Middle frontal gyrus (tissue), 1 donor: ENCODE results near the gene ATG14.
A peak's percentile ranks its signal among the peaks of the same experiment; 100 is the strongest.
"Not testable (repeated sequence)": the region's sequence is repeated elsewhere in the genome, so short reads cannot be mapped to it uniquely, and the experiment has no call there.

Source experiments
- DNase-seq: peaks from one replicate; pipeline ENCODE4 v3.0.0-alpha.2; 2015; ENCODE audit warnings: low spot score; ENCODE audit errors: extremely low spot score

ATG14 gene

DNA sequence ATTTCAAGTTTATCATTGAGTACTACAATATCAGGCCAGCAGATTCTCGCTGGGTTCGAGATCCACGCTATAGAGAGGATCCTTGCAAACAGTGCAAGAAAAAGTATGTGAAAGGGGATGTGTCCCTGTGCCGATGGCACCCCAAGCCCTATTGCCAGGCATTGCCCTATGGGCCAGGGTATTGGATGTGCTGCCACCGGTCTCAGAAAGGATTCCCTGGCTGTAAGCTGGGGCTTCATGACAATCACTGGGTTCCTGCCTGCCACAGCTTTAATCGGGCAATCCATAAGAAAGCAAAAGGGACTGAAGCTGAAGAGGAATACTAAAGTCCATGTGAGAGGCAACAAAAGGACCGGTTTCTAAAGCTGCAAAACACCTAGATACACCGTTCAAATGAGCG, 59.4 kb downstream of the ATG14 start:
- DNase-seq: no peak

DNA sequence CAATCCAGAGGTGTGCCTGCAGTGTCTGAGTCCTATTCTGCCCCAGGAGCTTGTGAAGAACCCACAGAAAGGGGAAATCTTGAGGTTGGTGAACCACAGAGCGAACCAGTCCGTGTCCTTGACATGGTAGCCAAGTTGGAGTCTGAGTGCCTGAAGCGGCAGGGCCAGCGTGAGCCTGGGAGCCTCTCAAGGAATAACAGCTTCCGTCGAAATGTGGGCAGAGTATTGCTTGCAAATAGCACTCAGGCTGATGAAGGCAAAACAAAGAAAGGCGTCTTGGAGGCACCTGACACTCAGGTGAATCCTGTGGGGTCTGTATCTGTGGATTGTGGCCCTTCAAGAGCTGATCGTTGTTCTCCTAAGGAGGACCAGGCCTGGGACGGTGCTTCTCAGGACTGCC, 60.5 kb downstream of the ATG14 start:
- no peak for DNase-seq

DNA sequence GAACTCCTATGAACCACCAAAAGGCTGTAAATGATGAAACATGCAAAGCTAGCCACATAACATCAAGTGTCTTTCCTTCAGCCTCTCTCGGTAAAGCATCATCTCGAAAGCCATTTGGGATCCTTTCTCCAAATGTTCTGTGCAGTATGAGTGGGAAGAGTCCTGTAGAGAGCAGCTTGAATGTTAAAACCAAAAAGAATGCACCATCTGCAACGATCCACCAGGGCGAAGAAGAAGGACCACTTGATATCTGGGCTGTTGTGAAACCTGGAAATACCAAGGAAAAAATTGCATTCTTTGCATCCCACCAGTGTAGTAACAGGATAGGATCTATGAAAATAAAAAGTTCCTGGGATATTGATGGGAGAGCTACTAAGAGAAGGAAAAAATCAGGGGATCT, 61.2 kb downstream of the ATG14 start:
- DNase-seq: no peak

DNA sequence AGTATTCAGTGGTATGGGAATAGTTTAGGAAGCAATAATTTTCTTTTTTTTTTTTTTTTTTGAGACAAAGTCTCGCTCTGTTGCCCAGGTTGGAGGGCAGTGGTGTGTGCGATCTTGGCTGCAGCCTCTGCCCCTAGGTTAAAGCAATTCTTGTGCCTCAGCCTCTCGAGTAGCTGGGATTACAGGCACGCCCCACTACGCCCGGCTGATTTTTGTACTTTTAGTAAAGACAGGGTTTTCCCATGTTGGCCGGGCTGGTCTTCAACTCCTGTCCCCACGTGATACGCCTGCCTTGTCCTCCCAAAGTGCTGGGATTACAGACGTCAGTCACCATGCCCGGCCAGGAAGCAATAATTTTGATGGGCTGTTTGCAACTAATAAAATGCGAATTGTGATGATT, 62.1 kb downstream of the ATG14 start:
- DNase-seq: no peak

DNA sequence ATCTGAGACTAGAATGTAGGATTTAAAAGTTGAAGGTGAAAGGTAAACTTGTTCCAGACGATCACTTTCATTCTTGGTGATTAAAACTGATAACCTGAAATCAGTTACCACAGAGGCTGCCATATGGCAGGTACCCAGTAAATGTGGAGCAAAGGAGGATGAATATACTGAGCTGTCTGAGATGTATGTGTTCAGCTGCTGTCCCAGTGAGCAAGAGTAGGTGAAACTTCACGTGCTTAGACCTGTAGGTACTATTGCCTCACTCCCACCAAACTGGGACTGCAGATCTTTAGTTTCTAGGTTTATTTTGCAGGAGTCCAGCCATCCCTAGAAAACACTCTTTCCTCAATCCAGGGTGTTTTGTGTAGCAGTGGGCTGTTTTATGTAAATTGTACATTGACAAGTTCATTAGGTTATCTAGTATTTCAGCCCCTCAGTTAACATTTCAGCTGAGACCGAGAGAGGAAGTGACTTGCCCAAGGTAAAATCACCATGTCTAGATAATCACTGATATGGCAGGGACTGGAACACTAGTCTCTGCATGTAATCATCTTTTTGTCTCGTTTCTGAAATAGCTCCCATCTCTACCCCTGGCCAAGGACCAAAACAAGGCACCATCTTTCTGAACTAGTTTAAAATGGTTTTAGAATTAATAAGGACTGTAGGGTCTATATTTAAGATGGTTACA, 62.7 kb downstream of the ATG14 start:
- no peak for DNase-seq

DNA sequence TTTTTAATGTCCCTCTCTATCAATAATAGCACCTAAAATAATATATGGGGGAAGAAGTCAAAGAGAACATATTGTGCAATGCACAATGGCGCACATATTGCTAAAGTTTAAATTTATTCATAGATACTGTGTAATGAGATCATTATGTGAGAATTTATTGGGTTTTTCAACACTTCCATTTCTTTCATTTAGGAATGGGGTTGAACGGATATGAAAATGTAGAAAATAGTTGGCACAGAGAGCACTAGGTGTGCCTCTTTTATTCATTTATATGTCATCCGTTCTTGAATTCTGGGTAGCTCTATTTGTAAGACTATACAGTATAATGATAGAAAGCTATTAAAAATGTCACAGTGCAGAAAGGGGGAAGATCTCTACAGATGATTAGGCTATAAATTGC, 63.9 kb downstream of the ATG14 start:
- DNase-seq: no peak

DNA sequence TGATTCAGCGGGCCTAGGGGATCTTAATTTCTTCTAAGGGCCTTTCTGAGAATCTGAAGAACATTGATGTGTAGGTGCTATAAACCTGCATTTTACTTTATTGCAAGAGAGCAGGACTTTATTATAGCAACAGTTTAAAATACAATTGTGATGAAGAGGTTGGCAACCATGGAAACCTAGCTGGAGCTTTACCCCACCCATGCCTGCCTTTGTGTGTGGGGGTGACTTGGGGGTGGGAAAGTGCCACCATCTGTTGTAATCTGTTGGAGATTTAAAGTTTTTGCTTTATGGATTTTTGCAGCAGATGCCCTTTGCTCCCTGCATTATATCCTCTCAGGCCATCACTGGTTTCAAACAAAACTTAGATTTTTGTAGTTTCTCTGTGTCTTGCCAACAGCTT, 64.6 kb downstream of the ATG14 start:
- DNase-seq: peak; percentile 22

DNA sequence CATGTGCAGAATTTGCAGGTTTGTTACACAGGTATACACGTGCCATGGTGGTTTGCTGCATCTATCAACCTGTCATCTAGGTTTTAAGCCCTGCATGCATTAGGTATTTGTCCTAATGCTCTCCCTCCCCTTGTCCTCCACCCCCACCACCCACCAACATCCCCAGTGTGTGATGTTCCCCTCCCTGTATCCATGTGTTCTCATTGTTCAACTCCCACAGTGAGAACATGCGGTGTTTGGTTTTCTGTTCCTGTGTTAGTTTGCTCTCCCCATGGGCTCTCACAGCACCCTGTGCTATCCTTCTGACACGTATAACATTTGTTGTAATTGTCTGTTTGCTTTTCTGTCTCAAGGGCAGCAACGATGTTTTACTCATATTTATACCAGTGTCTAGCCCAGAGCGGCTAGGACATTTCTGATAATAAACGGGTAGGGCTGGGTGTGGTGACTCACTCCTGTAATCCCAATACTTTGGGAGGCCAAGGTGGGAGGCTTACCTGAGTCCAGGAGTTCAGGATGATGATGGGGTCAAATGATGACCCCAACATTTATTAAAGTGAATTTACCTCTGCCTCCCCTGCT, 67.0 kb downstream of the ATG14 start:
- not testable (repeated sequence) for DNase-seq

DNA sequence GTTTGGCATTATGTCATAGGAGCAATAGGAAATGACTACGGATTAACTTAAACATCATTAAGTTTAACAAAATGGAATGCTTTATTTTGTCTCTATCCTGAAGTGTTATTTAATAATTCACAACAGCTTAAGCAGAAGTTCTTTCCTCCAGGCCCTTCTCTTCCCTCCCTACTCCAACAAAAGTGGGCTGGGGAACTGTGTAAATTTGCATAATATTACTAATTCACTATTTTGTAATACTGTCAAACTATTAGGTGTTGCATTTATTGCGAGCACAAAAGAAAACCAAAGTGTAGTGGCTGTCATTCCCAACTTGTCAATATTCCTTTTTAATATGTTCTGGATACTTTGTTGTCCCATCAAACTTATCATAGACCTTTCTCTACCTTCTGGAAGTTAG, 69.8 kb downstream of the ATG14 start:
- no peak for DNase-seq

DNA sequence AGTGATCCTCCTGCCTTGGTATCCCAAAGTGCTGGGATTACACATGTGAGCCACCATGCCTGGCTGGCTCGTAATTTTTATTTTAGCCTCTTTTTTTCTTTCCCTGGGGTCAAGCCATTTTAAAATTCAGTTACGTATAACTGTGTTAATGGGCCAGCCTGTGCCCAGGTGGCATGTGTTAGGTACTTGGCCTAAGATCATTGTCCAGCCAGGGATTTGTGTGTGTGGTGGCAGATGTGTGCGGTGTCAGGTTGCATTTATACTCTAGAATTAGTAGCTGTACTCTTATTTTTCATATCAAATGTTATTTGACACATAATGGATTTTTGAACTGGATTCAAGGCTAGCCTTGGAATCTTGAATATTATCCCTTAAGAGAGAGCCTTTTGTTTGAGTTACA, 71.1 kb downstream of the ATG14 start:
- DNase-seq: no peak

DNA sequence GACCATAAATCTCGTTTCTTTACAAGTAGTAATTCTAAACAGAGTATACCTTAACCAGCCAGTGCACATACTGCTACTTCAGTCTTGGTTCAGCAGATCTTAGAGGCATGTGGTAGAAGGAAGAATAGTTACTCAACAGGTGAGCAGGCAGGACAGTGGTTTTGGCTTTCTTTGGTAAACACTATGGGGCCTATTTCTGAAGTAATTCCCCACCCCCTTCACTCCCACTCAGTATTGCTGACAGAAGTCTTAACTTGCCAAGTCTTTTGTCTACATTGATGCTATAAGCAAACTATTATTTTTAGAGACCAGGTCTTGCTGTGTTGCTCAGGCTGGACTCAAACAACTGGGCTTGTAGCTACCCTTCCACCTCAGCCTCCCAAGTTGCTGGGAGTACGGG, 71.9 kb downstream of the ATG14 start:
- DNase-seq: no peak

DNA sequence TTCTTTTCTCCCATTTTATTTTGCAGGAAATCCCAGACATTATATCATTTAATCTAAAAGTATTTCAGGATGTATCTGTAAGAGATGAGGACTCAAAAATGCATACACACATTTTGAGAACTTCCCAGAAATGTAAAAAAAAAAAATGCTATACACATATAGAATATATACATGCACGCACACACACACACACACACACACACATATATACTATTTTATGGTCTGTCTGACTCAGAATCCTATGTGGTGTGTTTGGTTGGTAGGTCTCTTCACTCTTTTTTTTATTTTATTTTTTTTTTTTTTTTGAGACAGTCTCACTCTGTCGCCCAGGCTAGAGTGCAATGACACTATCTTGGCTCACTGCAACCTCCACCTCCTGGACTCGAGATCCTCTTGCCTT, 74.9 kb downstream of the ATG14 start:
- DNase-seq: no peak

DNA sequence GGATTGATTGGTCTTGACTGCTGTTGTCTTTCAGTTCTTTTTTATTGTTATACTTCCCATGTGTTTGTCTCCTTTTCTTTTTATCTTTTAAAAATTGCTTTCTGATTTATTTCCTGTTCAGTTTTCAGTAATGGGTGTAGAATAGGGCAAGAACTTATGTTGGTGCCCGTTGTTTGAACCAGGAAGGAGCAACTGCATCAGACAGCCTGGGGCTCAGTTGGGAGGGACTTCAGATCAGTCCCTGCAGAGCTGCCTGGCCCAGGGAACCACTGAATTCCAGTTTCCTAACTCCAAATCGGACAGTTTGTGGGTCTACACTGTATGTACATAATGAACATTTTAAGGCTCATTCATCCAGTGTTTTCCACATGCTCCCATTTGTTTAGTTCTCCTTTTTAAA, 75.5 kb downstream of the ATG14 start:
- DNase-seq: no peak

DNA sequence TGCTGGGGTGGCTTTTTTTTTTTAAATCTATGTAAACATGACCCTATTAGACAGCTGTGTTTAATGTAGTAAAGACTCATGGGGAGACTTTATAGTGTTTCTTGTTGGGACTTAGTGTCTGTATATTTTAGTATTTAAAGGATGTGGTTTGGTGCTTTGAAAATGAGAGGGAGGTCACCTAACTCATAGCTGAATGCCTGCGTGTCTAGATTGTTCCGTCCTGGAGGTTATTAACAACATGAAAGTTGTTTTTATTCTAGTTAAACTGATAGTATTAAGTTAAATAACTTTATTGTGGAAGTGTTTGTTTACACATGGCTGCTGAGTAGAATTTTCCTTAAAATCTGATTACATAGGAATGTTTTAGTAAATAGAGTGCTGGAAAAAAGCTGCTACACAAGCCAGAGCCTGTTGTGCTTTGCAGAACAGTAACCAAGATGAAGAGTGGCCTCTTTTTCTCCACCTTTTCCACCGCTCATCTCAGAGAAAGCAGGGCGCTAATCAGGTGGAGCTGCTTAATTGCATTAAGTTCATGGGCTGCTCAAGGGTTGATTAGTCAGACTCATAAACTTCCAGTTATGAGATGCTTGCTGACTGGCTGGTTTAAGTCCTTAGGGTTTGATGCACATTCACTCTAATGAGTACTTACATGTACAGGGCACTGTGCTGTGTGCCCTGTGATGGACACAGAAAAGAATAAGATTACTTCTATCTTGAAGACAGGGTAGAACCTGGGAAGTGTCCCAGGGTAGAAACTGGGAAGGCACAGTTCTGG, 77.7 kb downstream of the ATG14 start:
- DNase-seq: no peak

DNA sequence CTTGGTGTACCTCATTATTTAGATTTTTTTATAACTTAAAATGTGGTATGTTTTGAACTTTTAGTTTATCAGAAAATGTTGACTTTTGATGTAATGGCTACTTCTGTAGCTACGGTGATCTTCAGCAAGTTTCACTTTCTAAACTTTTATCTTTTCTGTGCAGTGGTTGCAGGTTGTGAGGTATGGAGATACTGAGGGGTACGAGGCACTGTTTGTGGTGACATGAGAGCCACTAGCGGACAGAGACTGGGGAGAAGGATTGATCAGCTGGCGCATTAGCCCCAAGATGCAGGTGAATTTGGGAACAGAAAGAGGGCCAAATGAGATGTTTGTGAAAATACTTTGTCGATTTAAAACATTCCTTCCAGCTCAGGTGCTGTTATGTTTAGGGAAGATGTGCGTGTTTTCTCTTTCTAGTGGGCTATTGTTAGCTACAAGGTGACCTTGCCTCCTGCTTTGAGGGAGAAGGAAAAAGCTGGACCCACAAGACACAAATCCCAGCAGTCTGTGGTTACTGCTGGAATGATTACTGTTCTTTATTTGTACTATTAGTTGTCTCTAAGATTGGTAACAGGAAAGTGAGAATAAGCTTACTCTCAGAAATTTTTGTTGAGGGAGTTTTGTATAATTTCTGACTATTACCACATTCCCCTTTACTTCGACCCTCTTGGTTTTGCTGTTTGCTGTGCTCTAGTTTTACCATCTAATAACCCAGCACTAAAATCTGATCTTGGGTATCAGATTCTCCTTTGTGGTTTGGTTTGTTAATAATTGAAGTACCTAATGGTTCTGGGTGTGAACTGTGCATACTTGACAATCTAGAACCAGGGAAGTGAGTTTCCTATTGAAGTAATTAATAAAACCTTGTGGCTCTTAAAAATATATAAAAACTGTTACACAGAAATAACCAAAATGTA, 78.7 kb downstream of the ATG14 start:
- no peak for DNase-seq

DNA sequence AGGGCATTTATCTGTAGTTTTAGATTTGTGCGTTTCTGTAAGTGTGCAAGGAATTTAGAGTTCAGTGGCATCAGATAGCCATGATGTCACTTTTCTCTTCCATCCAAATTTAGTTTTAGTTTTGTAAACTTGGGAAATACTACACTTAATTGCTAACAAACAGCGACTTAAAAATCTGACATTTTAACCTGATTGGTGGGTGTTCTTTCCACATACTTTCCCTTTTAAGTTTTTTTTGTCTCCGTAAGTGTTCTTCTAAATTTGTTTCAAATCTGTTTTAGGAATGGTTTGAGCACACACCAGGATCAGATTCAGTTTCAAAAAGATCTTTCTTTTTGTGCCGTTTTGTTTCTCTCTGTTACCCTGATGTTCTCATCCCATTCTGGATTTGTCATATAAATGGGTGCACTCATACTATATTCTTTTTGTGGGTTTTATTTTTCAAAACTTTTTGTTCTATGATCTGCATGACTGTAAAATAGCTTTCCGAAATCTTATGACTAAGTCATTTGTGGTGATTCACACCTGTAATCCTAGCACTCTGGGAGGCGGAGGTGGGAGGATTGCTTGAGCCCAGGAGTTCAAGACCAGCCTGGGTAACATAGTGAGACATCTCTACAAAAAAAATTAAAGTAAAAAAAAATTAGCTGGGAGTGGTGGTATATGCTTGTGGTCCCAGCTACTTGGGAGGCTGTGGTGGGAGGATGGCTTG, 81.5 kb downstream of the ATG14 start:
- DNase-seq: no peak

DNA sequence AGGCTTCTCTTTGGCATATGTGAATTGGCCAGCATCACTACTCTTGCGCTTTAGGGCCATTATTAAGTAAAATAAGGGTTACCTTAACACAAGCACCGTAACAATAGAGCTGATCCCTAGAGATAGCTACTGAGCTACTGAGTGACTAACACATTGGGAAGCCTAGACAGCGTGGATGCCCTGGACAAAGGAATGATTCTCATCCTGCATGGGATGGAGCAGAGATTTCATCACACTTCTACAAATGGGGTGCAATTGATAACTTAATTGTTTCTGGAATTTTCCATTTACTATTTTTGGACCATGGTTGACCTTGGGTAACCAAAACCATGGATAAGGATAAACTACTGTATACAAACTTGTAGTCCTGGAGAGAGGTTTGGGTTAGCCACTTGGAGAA, 83.3 kb downstream of the ATG14 start:
- DNase-seq: no peak

DNA sequence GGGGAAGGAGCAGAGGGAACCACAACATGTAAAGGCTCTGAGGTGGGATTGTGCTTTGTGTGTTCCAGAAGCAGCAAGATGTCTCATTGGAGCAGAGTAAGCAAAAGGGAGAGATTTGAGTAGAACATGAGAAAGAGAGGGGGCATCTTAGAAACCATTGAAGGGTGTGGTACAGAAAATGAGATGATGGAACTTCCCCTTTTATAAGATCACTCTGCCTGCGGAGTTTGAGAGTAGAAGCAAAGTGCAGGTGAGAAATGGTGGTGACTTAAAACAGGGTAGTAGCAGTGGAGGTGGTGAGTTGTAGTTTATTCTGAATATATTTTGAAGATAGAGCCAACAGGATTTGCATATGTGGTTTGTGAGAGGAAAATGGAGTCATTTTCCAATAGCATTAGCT, 84.5 kb downstream of the ATG14 start:
- DNase-seq: no peak

DNA sequence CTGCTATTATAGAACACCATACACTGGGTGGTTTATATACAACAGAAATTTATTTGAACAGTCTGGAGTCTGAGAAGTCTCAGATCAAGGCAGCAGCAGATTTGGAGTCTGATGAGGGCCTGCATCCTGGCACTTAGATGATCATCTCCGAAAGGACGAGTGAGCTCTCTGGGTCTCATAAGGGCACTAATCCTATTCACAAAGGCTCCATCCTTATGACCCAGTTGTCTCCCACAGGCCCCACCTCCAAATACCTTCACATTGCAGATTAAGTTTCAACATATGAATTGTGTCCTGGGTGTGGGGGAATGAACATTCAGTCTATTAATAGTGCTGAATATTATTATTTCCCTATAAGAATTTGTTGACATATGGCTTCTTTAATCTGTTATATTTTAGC, 86.8 kb downstream of the ATG14 start:
- no peak for DNase-seq

DNA sequence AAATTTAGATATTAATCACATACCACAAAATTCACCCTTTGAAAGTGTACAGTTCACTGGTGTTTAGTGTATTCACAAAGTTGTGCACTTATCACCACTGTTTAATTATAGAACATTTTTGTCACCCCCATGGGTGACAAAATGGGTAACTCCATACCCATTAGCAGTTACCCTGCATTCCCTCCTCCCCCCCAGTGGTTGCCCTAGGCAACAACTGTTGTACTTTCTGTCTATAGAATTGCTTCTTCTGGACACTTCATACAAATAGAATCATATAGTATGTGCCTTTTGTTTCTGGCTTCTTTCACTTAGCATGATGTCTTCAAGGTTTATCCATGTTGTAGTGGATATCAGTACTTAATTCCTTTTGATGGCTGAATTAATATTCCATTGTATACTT, 87.7 kb downstream of the ATG14 start:
- DNase-seq: no peak

DNA sequence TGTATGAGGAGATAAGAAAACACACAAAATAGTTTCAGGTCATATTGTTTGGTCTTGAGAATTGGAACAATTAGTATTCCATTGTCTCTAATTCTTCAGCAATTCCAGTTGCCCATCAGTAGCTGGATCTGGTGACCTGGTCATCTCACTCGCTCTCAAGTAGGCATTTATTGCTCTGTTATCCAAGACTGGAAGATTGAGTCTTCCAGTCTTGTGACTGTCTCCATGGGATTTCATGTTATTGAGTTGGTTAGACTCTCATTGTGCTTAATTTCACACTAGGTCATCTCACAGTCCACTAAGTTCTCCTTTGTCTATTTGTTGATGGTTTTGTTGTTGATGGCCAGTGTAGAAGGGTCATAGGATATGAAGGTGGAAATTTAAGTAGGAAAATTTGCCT, 92.9 kb downstream of the ATG14 start:
- no peak for DNase-seq
